Choroid plexus epithelial cell (primary cell): ENCODE data around the gene ABO.
"Not testable (repeated sequence)": the region's sequence is repeated elsewhere in the genome, so short reads cannot be mapped to it uniquely, and the experiment has no call there.

Source experiments
- DNase-seq: peaks from one replicate; pipeline ENCODE4 v3.0.0-alpha.2; 2010; ENCODE audit warnings: low read depth
- H3K4me3 ChIP-seq: 2 replicates; pipeline ENCODE4 v1.5.1; 2011; ENCODE audit warnings: low read depth, mild to moderate bottlenecking, control low read depth, low read length, moderate library complexity
- CTCF ChIP-seq: conservative IDR thresholded peaks from 2 replicates; pipeline ENCODE4 v1.5.1; 2011; ENCODE audit warnings: low read depth, mild to moderate bottlenecking, control low read depth, inconsistent platforms, low read length, moderate library complexity

ABO gene

GRCh38 chr9:133233681-133234432 lies 41.1 kb downstream of the ABO start:
- no peak for TF ChIP-seq CTCF
- DNase-seq = no peak
- H3K4me3 ChIP-seq = no peak overlapping the region

GRCh38 chr9:133231934-133232568 lies 43.0 kb downstream of the ABO start:
- not testable (repeated sequence) for DNase-seq

GRCh38 chr9:133230514-133230913 lies 44.5 kb downstream of the ABO start:
- DNase-seq, H3K4me3 ChIP-seq: not testable (repeated sequence)

More at GRCh38 chr9:133231934-133232568, 43.0 kb downstream of the ABO start:
- not testable (repeated sequence) for H3K4me3 ChIP-seq

- TF ChIP-seq CTCF = no peak
- DNase-seq = no peak
- no peak overlapping the region for H3K4me3 ChIP-seq
Measured at GRCh38 chr9:133230093-133230492, 44.9 kb downstream of the ABO start.

GRCh38 chr9:133228474-133229193 lies 46.4 kb downstream of the ABO start:
- DNase-seq, H3K4me3 ChIP-seq: not testable (repeated sequence)

- H3K4me3 ChIP-seq, DNase-seq: not testable (repeated sequence)
Measured at GRCh38 chr9:133227996-133228395, 47.0 kb downstream of the ABO start.

- no peak overlapping the region for H3K4me3 ChIP-seq
- TF ChIP-seq CTCF = no peak
- DNase-seq = no peak
Measured at GRCh38 chr9:133227242-133227860, 47.6 kb downstream of the ABO start.

GRCh38 chr9:133226219-133227171 lies 48.5 kb downstream of the ABO start:
- no peak for TF ChIP-seq CTCF
- no peak overlapping the region for H3K4me3 ChIP-seq
- DNase-seq = no peak
